ENCODE measurements around the gene SDC4. TPM values are rescaled to one million over a fixed set of nuclear protein-coding genes. Genes with fewer than 3 reads are reported as not detected.

The SDC4 gene
- total and polyA plus RNA-seq, 2 donors, result 28.9 to 110 TPM

DNA sequence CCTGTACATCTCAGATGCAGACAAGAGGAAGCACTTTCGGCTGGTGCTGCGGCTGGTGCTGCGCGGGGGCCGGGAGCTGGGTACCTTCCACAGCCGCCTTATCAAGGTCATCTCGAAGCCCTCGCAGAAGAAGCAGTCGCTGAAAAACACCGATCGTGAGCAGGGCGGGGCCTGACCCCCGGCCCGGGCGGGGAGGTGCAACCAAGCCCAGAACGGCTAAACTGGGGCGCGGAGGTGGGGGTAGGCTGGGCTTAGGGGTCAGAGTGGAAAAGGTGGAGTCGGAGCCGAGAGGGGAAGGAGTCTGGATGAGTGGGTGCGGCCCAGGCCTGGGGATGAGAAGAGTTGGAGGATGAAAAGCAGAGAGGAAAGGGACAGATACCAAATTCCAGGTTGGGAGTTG, 36.0 kb downstream of the SDC4 start:
- H3K4me3 ChIP-seq (ENCODE audit: low read depth, low read length), result no peak overlapping the region
- no peak overlapping the region for H3K27ac ChIP-seq (ENCODE audit: low read depth)
- 57% methylated on average over 21 of the region's 21 CpGs for WGBS
- no peaks in the 10 kb centered on the region for H3K36me3 ChIP-seq (ENCODE audit: insufficient read depth)
- DNase-seq (ENCODE audit: extremely low spot score), result no peak
- H3K4me1 ChIP-seq (ENCODE audit: insufficient read depth), result no peaks in the 10 kb centered on the region

- no peak for DNase-seq (ENCODE audit: extremely low spot score)
- H3K36me3 ChIP-seq (ENCODE audit: insufficient read depth), result no peaks in the 10 kb centered on the region
- no peak overlapping the region for H3K4me3 ChIP-seq (ENCODE audit: low read depth, low read length)
- no peak overlapping the region for H3K27ac ChIP-seq (ENCODE audit: low read depth)
- H3K4me1 ChIP-seq (ENCODE audit: insufficient read depth), result no peaks in the 10 kb centered on the region
- 18% methylated on average over 45 of the region's 45 CpGs for WGBS
These were observed 36.5 kb downstream of the SDC4 start for GRCh38 chr20:45311589-45312211.

GRCh38 chr20:45309075-45309474, 39.1 kb downstream of the SDC4 start:
- Histone ChIP-seq H3K27ac (ENCODE audit: low read depth) (no peak overlapping the region), H3K36me3 (ENCODE audit: insufficient read depth) (no peaks in the 10 kb centered on the region), H3K4me1 (ENCODE audit: insufficient read depth) (no peaks in the 10 kb centered on the region), H3K4me3 (ENCODE audit: low read depth, low read length) (no peak overlapping the region)
- DNase-seq (ENCODE audit: extremely low spot score), result no peak
- 69% methylated on average over 3 of the region's 3 CpGs for WGBS

DNA sequence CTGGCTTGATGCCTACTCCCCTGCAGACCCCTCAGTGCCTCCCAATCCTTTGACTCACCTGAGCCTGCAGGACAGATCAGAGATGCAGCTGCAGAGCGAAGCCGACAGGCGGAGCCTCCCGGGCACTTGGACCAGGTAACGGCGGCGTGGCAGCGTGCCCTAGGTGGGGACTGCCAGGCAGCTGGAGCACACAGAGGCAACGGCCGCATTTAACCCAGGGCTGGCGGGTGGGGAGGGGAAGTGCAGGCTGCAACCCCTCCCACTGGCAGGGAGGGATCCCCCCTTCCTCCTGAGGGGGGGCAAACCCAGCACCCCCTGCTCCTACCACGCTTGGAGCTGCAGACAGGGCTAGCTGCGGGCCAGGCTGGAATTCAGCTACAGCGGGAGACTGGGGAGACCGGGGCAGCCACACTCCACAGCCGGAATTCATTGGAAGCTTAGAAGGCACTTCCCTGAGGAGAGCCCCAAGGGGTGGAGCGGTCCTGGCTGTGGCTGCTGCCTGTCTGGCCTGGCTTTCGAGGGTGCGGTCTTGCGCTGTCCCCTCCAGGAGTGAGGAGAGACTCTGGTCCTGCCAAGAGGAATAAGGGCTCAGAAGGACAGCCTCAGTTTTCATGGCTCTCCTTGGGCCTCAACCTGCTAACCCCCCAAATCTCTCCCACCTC, 40.0 kb downstream of the SDC4 start, which contains the start of gene MATN4:
Gene MATN4 (minus strand): TSS at position 183 of the 662 bp plus-strand sequence. CDS start 2,717 bp downstream, outside the sequence.
- WGBS, result 38% methylated on average over 20 of the region's 20 CpGs
- H3K4me3 ChIP-seq (ENCODE audit: low read depth, low read length), result no peak within 1 kb of the TSS
- no peaks in the 10 kb centered on the region for H3K36me3 ChIP-seq (ENCODE audit: insufficient read depth)
- no peak within 1 kb of the TSS for H3K27ac ChIP-seq (ENCODE audit: low read depth)
- H3K4me1 ChIP-seq (ENCODE audit: insufficient read depth), result no peaks in the 10 kb centered on the region
- no peak for DNase-seq (ENCODE audit: extremely low spot score)

DNA sequence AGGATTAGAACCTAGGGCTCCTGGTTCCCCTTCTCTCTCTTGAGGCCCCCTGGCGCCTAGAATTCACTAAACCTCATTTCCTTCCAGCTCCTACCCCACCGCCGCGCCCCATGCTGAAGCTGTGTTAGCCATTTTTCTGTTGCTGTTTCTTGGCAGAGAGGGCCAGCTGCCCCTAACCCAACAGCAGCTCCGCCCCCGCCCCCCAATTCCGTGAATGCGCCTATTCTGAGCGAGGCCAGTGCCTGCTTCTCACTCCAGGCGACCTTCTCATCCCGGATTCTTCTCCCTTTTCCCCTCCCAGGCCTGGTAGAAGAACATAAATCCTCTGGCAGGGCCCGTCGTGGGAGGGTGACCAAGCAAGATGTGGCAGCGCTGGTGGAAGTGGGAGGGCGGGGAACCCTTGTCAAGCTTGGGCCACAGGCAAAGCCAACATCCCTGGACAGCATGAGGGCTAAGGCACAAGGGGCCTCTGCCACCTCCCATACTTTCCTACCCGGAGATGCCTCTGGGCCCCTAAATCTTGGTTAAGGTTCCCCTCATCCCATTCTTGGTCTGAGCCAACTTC, 41.1 kb downstream of the SDC4 start:
- Histone ChIP-seq H3K4me1 (ENCODE audit: insufficient read depth) (no peaks in the 10 kb centered on the region), H3K36me3 (ENCODE audit: insufficient read depth) (no peaks in the 10 kb centered on the region), H3K27ac (ENCODE audit: low read depth) (no peak overlapping the region), H3K4me3 (ENCODE audit: low read depth, low read length) (no peak overlapping the region)
- DNase-seq (ENCODE audit: extremely low spot score), result no peak
- WGBS, result 66% methylated on average over 16 of the region's 16 CpGs

- H3K4me1 ChIP-seq (ENCODE audit: insufficient read depth), result no peaks in the 10 kb centered on the region
- DNase-seq (ENCODE audit: extremely low spot score), result no peak
- 24% methylated on average over 41 of the region's 41 CpGs for WGBS
These were observed 41.7 kb downstream of the SDC4 start, which contains the start of gene RBPJL for GRCh38 chr20:45306431-45306982. TSS of gene RBPJL (plus strand) at chr20:45306840. CDS start at chr20:45306923, 83 bp downstream.

DNA sequence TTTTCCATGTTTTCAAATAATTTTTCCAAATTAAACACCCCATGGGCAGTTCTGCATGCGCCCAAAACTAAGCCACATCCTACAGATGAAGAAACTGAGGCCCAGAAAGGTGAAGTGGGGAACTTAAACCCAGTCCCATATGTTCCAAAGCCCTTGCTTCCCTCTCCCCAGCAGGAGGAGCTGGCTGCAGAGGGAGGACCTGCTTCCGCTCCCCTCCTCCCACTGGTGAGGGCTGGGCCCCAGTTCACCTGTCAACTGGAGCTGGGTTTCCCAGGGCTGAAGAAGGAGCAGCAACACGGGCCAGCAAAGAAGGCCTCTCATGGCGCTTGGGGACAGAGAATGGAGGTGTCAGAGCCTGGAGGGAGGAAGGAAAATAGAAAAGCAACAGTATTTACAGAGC, 43.0 kb downstream of the SDC4 start:
- DNase-seq (ENCODE audit: extremely low spot score), result no peak
- H3K4me3 ChIP-seq (ENCODE audit: low read depth, low read length), result no peak overlapping the region
- no peak overlapping the region for H3K27ac ChIP-seq (ENCODE audit: low read depth)
- no peaks in the 10 kb centered on the region for H3K36me3 ChIP-seq (ENCODE audit: insufficient read depth)
- no peaks in the 10 kb centered on the region for H3K4me1 ChIP-seq (ENCODE audit: insufficient read depth)
- 69% methylated on average over 4 of the region's 4 CpGs for WGBS

More at GRCh38 chr20:45306431-45306982, 41.7 kb downstream of the SDC4 start, which contains the start of gene RBPJL:
- Histone ChIP-seq H3K4me3 (ENCODE audit: low read depth, low read length) (no peak within 1 kb of the TSS), H3K27ac (ENCODE audit: low read depth) (no peak within 1 kb of the TSS), H3K36me3 (ENCODE audit: insufficient read depth) (no peaks in the 10 kb centered on the region)

- no peak for DNase-seq (ENCODE audit: extremely low spot score)
- H3K4me1 ChIP-seq (ENCODE audit: insufficient read depth), result no peaks in the 10 kb centered on the region
- H3K27ac ChIP-seq (ENCODE audit: low read depth), result no peak overlapping the region
- no peaks in the 10 kb centered on the region for H3K36me3 ChIP-seq (ENCODE audit: insufficient read depth)
- no peak overlapping the region for H3K4me3 ChIP-seq (ENCODE audit: low read depth, low read length)
- WGBS, result 70% methylated on average over 43 of the region's 43 CpGs
These were observed 43.7 kb downstream of the SDC4 start for GRCh38 chr20:45304464-45304999.

DNA sequence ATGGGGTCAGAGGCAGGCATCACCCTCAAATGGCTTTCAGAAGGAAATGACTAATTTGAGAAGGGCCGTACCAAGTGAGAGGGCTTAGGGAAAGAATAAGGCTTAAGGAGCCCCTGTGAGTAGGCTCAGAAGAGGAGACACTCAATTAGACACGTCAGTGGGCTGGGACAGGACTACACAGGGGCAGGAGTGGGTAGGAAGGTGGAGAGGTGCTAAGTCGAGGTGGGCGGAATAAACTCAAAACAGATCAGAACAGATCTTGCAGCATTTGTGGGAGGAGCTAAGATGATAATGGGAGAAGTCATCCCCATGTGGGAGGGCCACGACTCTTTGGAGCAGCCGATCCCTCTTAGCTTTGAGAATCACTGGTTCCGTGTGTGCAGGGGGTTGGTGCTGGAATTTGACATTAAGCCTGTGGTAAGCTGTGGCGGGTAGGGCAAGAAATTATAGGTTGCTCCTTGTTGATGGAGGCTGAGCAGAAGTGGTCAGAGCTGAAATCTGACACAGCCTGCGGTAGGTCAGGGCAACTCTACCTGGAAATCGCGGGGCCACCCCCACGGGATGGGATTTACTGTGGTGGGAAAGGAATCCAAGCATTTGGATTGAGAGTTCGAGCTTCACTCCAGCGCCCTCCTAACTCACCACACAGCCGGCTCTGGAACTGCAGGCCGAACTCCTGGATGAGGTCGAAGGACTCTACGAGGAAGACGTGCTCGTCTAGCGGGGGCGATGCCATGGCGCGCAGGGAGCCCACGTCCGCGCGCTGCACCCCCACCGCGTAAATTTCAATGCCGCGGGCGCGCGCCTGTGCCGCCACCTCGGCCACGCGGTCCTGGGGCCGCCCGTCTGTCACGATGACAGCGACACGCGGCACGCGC, 44.4 kb downstream of the SDC4 start:
- H3K4me1 ChIP-seq (ENCODE audit: insufficient read depth), result no peaks in the 10 kb centered on the region
- no peak for DNase-seq (ENCODE audit: extremely low spot score)
- no peak overlapping the region for H3K4me3 ChIP-seq (ENCODE audit: low read depth, low read length)
- no peaks in the 10 kb centered on the region for H3K36me3 ChIP-seq (ENCODE audit: insufficient read depth)
- H3K27ac ChIP-seq (ENCODE audit: low read depth), result no peak overlapping the region
- WGBS, result 50% methylated on average over 47 of the region's 47 CpGs

- no peaks in the 10 kb centered on the region for H3K4me1 ChIP-seq (ENCODE audit: insufficient read depth)
- H3K4me3 ChIP-seq (ENCODE audit: low read depth, low read length), result no peak overlapping the region
- H3K27ac ChIP-seq (ENCODE audit: low read depth), result no peak overlapping the region
- no peak for DNase-seq (ENCODE audit: extremely low spot score)
- no peaks in the 10 kb centered on the region for H3K36me3 ChIP-seq (ENCODE audit: insufficient read depth)
- 75% methylated on average over 5 of the region's 5 CpGs for WGBS
These were observed 46.4 kb downstream of the SDC4 start for GRCh38 chr20:45301824-45302271.

DNA sequence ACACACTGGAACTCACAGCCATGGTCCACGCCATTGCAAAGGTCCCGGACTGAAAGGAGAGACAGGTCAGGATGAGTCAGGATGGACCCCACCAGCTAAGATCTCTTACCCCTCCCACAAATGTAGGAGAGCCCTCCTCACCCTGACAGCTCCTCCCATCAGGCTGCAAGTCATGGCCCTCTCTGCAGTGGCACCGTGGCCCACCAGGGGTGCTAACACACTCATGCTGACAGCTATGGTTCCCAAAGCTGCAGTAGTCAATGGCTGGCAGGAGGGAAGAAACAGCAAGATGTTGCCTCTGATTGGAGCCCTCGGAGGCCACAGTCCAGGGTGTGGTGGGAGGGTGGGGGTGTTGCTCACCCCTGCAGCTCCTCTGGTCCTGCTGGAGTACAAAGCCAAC, 47.3 kb downstream of the SDC4 start:
- H3K4me3 ChIP-seq (ENCODE audit: low read depth, low read length), result no peak overlapping the region
- H3K27ac ChIP-seq (ENCODE audit: low read depth), result no peak overlapping the region
- no peak for DNase-seq (ENCODE audit: extremely low spot score)
- H3K36me3 ChIP-seq (ENCODE audit: insufficient read depth), result no peaks in the 10 kb centered on the region
- no peaks in the 10 kb centered on the region for H3K4me1 ChIP-seq (ENCODE audit: insufficient read depth)
- WGBS, result 44% methylated on average over 4 of the region's 4 CpGs

DNA sequence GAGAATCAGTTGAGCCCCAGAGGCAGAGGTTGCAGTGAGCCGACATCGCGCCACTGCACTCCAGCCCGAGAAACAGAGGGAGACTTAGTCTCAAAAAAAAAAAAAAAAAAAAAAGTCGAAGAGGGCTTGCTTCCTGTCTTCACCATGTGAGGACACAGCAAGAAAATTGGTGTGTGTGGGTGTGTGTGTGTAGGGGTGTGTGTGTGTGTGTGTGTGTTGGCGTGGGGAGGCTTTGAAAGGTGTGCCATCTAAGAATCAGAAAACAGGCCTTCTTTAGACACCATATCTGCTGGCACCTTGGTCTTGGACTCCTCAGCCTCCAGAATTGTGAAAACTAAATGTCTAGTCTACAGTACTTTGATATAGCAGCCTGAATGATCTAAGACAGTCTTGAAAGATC, 48.4 kb downstream of the SDC4 start:
- H3K36me3 ChIP-seq (ENCODE audit: insufficient read depth), result no peaks in the 10 kb centered on the region
- H3K4me3 ChIP-seq (ENCODE audit: low read depth, low read length), result no peak overlapping the region
- DNase-seq (ENCODE audit: extremely low spot score), result no peak
- no peaks in the 10 kb centered on the region for H3K4me1 ChIP-seq (ENCODE audit: insufficient read depth)
- 91% methylated on average over 6 of the region's 6 CpGs for whole genome bisulfite sequencing
- no peak overlapping the region for H3K27ac ChIP-seq (ENCODE audit: low read depth)
